ENCODE data around the gene RALGAPA2. TPM values are rescaled to one million over a fixed set of nuclear protein-coding genes. Genes with fewer than 3 reads are reported as not detected.

RALGAPA2 gene
- total and polyA plus RNA-seq, 2 of the 13 experiments (the other 11 are each of a cell fraction or from before 2014, with no cell fraction given): 13.8 to 17.7 TPM

DNA sequence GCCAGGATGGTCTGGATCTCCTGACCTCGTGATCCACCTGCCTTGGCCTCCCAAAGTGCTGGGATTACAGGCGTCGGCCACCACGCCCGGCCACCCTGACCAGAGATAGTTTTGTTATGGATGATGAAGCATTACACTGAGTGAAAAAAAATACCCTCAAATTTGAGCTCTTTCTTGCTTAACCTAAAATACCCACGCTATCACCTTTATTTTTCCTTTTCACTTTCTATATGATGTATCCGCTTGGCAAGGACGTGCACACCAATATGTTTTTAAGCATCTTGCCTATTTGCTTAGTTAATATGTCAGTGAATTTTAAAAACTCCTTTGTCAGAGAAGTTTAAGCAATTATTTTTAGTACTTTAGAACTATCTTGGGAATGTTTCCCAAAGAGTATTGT is 194.2 kb downstream of the RALGAPA2 start:
- in situ Hi-C loops (cut with HindIII; ENCODE audit: extremely low pct_ligation_motif_present, low pct_unique_long_range_greater_than_20kb) (no loop called here), intact Hi-C loops (cut with micrococcal nuclease; ENCODE audit: unreplicated experiment) (no loop called here)
- ChIA-PET CTCF (ENCODE audit: low intra/inter-chr PET ratio, low total read pairs) (no interaction called here), POLR2A (no interaction called here)
- no peak for ATAC-seq
- H3K36me3 ChIP-seq (replicated peaks in 1 of 2; ENCODE audit: control insufficient read depth in 1 of 2, insufficient read depth in 2 of 2, low read length in 2 of 2): peaks cover 12 to 20% of the 10 kb centered on the region in 2 experiments; a peak in 4 of 5 replicates
- no peaks in the 10 kb centered on the region for H4K20me1 ChIP-seq (ENCODE audit: insufficient read depth, low read length)
- H3K79me2 ChIP-seq (ENCODE audit: insufficient read depth, low read length): no peaks in the 10 kb centered on the region
- 97% methylated on average over 8 of the region's 8 CpGs for WGBS (ENCODE audit: low lambda C conversion rate)
- H3K27ac ChIP-seq (ENCODE audit: extremely low read length, insufficient read depth, low read length): no peak overlapping the region
- FAIRE-seq: no peak
- TF ChIP-seq ZBTB7A (CRISPR knock-in tag; IDR thresholded peaks at IDR 0.05): no peak
- peaks cover 20% of the 10 kb centered on the region for H3K9me3 ChIP-seq (ENCODE audit: low read length)
- H3K4me2 ChIP-seq (ENCODE audit: low read depth, low read length): no peak overlapping the region
- DNase-seq (ENCODE audit: low spot score): no peak
- H2AFZ ChIP-seq (ENCODE audit: low read length): no peak overlapping the region
- H3K4me1 ChIP-seq (ENCODE audit: insufficient read depth, low read length): peaks cover 15% of the 10 kb centered on the region
- no TSS peak for BruUV-seq (replicated peaks)
- no peaks in the 10 kb centered on the region for H3K27me3 ChIP-seq (ENCODE audit: control insufficient read depth in 1 of 2, insufficient read depth in 2 of 2, low read length in 2 of 2)
- H3K9ac ChIP-seq (ENCODE audit: insufficient read depth, low read depth, low read length): no peak overlapping the region
- H3K4me3 ChIP-seq (replicated peaks in 1 of 3; ENCODE audit: insufficient read depth in 1 of 3, low read depth in 2 of 3, low read length in 3 of 3): no peak overlapping the region

DNA sequence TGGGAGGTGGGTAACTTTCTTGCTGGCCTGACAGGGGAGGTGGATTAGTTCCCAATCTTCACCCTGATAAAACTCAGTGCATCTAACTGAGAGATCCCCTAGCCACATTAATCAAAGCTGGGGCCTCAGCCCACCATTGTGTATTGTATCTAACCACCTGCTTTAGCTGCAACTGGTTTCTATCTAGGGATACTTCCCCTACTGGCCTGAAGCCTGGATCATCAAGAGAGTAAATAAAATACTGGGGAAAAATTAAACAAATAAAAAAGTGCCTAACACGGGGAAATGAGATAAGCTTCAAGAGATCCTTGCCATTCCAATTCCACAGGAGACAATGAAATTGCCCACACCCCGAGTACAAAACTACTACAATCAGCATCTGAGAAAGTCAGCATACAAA is 195.1 kb downstream of the RALGAPA2 start:
- FAIRE-seq: no peak
- ChIA-PET CTCF (ENCODE audit: low intra/inter-chr PET ratio, low total read pairs) (no interaction called here), POLR2A (no interaction called here)
- Histone ChIP-seq H3K9ac (ENCODE audit: insufficient read depth, low read depth, low read length) (no peak overlapping the region), H4K20me1 (ENCODE audit: insufficient read depth, low read length) (no peaks in the 10 kb centered on the region), H3K79me2 (ENCODE audit: insufficient read depth, low read length) (no peaks in the 10 kb centered on the region), H3K4me1 (ENCODE audit: insufficient read depth, low read length) (peaks cover 15% of the 10 kb centered on the region), H3K27ac (ENCODE audit: extremely low read length, insufficient read depth, low read length) (no peak overlapping the region), H2AFZ (ENCODE audit: low read length) (no peak overlapping the region), H3K36me3 (replicated peaks in 1 of 2; ENCODE audit: control insufficient read depth in 1 of 2, insufficient read depth in 2 of 2, low read length in 2 of 2) (peaks cover 17 to 29% of the 10 kb centered on the region in 2 experiments; a peak in 4 of 5 replicates), H3K9me3 (ENCODE audit: low read length) (peaks cover 20% of the 10 kb centered on the region), H3K4me3 (replicated peaks in 1 of 3; ENCODE audit: insufficient read depth in 1 of 3, low read depth in 2 of 3, low read length in 3 of 3) (no peak overlapping the region), H3K27me3 (ENCODE audit: control insufficient read depth in 1 of 2, insufficient read depth in 2 of 2, low read length in 2 of 2) (no peaks in the 10 kb centered on the region), H3K4me2 (ENCODE audit: low read depth, low read length) (no peak overlapping the region)
- BruUV-seq (replicated peaks): no TSS peak
- intact Hi-C loops (cut with micrococcal nuclease; ENCODE audit: unreplicated experiment): no loop called here
- WGBS (ENCODE audit: low lambda C conversion rate): 86% methylated on average over 2 of the region's 2 CpGs
- no peak for ATAC-seq
- DNase-seq (ENCODE audit: low spot score): no peak
- TF ChIP-seq HNRNPLL (IDR thresholded peaks at IDR 0.05; ENCODE audit: low read depth, low read length, poor library complexity, severe bottlenecking) (no peak), THAP11 (CRISPR knock-in tag; IDR thresholded peaks at IDR 0.05) (no peak), MIXL1 (CRISPR knock-in tag; IDR thresholded peaks at IDR 0.05) (no peak), ZNF331 (CRISPR knock-in tag; IDR thresholded peaks at IDR 0.05) (no peak), NFIB (CRISPR knock-in tag; IDR thresholded peaks at IDR 0.05; ENCODE audit: borderline replicate concordance) (no peak), ZNF256 (CRISPR knock-in tag; conservative IDR thresholded peaks at IDR 0.05) (no peak), ZNF350 (CRISPR knock-in tag; IDR thresholded peaks at IDR 0.05; ENCODE audit: borderline replicate concordance, low read depth) (no peak), MEIS1 (CRISPR knock-in tag; IDR thresholded peaks at IDR 0.05; ENCODE audit: borderline replicate concordance) (no peak), TRIM24 (CRISPR knock-in tag; IDR thresholded peaks at IDR 0.05) (no peak)
- TF ChIP-seq, protein P1, sequence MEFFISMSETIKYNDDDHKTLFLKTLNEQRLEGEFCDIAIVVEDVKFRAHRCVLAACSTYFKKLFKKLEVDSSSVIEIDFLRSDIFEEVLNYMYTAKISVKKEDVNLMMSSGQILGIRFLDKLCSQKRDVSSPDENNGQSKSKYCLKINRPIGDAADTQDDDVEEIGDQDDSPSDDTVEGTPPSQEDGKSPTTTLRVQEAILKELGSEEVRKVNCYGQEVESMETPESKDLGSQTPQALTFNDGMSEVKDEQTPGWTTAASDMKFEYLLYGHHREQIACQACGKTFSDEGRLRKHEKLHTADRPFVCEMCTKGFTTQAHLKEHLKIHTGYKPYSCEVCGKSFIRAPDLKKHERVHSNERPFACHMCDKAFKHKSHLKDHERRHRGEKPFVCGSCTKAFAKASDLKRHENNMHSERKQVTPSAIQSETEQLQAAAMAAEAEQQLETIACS (CRISPR knock-in tag; IDR thresholded peaks at IDR 0.05): no peak
- TF ChIP-seq, protein P2, sequence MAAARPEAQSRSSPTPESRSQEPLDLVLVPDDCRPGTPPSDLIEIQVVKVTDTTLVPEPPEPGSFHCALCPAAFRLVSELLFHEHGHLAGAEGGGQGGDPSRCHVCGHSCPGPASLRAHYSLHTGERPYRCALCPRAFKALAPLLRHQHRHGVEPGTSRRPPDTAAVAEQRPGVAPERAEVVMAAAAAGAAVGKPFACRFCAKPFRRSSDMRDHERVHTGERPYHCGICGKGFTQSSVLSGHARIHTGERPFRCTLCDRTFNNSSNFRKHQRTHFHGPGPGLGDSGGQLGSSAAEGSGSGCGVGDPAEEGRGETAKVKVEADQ (CRISPR knock-in tag; IDR thresholded peaks at IDR 0.05; ENCODE audit: borderline replicate concordance): no peak
- in situ Hi-C loops (cut with HindIII; ENCODE audit: extremely low pct_ligation_motif_present, low pct_unique_long_range_greater_than_20kb): no loop called here

All from HepG2 (cell line).